Smooth muscle cell (in vitro differentiated cells): ENCODE data around the gene ZCRB1. TPM values are rescaled to one million over a fixed set of nuclear protein-coding genes. Genes with fewer than 3 reads are reported as not detected.

Source experiments
- DNase-seq: peaks from one replicate; lab custom pipeline; 2025; ENCODE audit not compliant: unreplicated experiment; lab: John Stamatoyannopoulos, UW
- H2AFZ ChIP-seq: fragments of 200-600 bp; sonication (generic); 2 replicates; pipeline ENCODE4 v1.6.0; 2016; ENCODE audit warnings: antibody characterized with exemption, low read depth, mild to moderate bottlenecking
- H3F3A ChIP-seq: fragments of 200-600 bp; sonication (generic); 2 replicates; pipeline ENCODE4 v1.6.0; 2017; ENCODE audit warnings: antibody characterized with exemption, low read depth
- H3K27ac ChIP-seq: fragments of 200-600 bp; sonication (generic); 2 replicates; pipeline ENCODE4 v1.5.1; 2016; ENCODE audit warnings: low read depth, mild to moderate bottlenecking
- H3K27me3 ChIP-seq: fragments of 200-600 bp; sonication (generic); 2 replicates; pipeline ENCODE4 v1.6.1; 2016; ENCODE audit warnings: low read depth, mild to moderate bottlenecking
- H3K36me3 ChIP-seq: fragments of 200-600 bp; sonication (generic); 2 replicates; pipeline ENCODE4 v1.5.1; 2016; ENCODE audit warnings: low read depth
- H3K4me1 ChIP-seq: fragments of 200-600 bp; sonication (generic); 2 replicates; pipeline ENCODE4 v1.5.1; 2016; ENCODE audit warnings: low read depth
- H3K4me2 ChIP-seq: fragments of 200-600 bp; sonication (generic); 2 replicates; pipeline ENCODE4 v1.6.0; 2016; ENCODE audit warnings: mild to moderate bottlenecking
- H3K4me3 ChIP-seq: fragments of 200-600 bp; sonication (generic); 2 replicates; pipeline ENCODE4 v1.5.1; 2016; ENCODE audit warnings: mild to moderate bottlenecking
- H3K79me2 ChIP-seq: fragments of 200-600 bp; sonication (generic); 2 replicates; pipeline ENCODE4 v1.6.0; 2016; ENCODE audit warnings: low read depth, mild to moderate bottlenecking
- H3K9ac ChIP-seq: fragments of 200-600 bp; sonication (generic); 2 replicates; pipeline ENCODE4 v1.6.0; 2016; ENCODE audit warnings: low read depth
- H3K9me3 ChIP-seq: fragments of 200-600 bp; sonication (generic); replicated peaks from 2 replicates; pipeline ENCODE4 v1.5.1; 2016; ENCODE audit warnings: low read depth
- H4K20me1 ChIP-seq: fragments of 200-600 bp; sonication (generic); 2 replicates; pipeline ENCODE4 v1.6.0; 2016; ENCODE audit warnings: low read depth
- WGBS: methylation state at CpG from one replicate; pipeline ENCODE4 v1.1.7; 2016; ENCODE audit warnings: low lambda C conversion rate; 5-methylcytosine and 5-hydroxymethylcytosine counted together
- polyA plus RNA-seq: library from polyadenylated mRNA; unstranded; fragments of >200 nt; fragmentation: Nextera tagmentation; extraction: Ambion mirVana; gene quantifications from 2 replicates; pipeline ENCODE4 v1.2.1, GENCODE V29; 2016
- total RNA-seq: library from RNA; depleted of rRNA; stranded (reverse); fragments of >200 nt; gene quantifications from 2 replicates; pipeline ENCODE4 v1.2.3, GENCODE V29; 2014
- TF ChIP-seq, protein P1 (sequence below): fragments of 200-600 bp; sonication (generic); IDR thresholded peaks from 2 replicates; pipeline ENCODE4 v1.5.1; 2017; ENCODE audit warnings: borderline replicate concordance, mild to moderate bottlenecking, antibody characterized with exemption; ENCODE audit not compliant: insufficient read depth, poor library complexity, severe bottlenecking

Gene ZCRB1
- total and polyA plus RNA-seq, 2 experiments from 2014 or later = 49.9 to 148 TPM

DNA sequence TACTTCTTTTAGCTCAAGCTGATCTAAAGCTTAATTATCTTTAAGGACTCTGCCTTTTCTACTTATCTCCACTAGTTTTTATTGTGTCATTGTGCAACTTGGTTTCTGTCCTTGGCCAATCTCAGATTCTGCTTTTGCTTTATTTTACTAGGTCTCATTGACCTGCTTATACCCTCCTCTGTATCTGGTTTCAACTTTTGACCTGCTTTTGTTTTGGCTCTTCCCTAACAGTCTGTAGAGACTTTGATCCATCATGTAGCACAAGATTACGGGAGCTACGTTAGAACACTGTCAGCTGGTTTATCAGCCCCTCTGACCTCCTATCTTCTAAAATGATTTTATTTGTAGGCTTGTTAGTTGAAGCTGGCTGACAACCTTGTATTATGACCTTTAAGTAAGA is 43.6 kb downstream of the ZCRB1 start:
- no peaks in the 10 kb centered on the region for H3K9me3 ChIP-seq
- no peak overlapping the region for H3K9ac ChIP-seq
- no peak overlapping the region for H2AFZ ChIP-seq
- H3K27me3 ChIP-seq = peaks cover 26% of the 10 kb centered on the region
- H3K4me3 ChIP-seq = no peak overlapping the region
- no peak overlapping the region for H3K27ac ChIP-seq
- no peak for DNase-seq
- no peak overlapping the region for H3K4me2 ChIP-seq
- WGBS = 25% methylated on average over 2 of the region's 2 CpGs
- no peaks in the 10 kb centered on the region for H3K79me2 ChIP-seq
- no peaks in the 10 kb centered on the region for H3F3A ChIP-seq
- no peaks in the 10 kb centered on the region for H4K20me1 ChIP-seq
- no peaks in the 10 kb centered on the region for H3K4me1 ChIP-seq
- H3K36me3 ChIP-seq = no peaks in the 10 kb centered on the region
- TF ChIP-seq, protein P1, sequence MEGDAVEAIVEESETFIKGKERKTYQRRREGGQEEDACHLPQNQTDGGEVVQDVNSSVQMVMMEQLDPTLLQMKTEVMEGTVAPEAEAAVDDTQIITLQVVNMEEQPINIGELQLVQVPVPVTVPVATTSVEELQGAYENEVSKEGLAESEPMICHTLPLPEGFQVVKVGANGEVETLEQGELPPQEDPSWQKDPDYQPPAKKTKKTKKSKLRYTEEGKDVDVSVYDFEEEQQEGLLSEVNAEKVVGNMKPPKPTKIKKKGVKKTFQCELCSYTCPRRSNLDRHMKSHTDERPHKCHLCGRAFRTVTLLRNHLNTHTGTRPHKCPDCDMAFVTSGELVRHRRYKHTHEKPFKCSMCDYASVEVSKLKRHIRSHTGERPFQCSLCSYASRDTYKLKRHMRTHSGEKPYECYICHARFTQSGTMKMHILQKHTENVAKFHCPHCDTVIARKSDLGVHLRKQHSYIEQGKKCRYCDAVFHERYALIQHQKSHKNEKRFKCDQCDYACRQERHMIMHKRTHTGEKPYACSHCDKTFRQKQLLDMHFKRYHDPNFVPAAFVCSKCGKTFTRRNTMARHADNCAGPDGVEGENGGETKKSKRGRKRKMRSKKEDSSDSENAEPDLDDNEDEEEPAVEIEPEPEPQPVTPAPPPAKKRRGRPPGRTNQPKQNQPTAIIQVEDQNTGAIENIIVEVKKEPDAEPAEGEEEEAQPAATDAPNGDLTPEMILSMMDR = no peak

DNA sequence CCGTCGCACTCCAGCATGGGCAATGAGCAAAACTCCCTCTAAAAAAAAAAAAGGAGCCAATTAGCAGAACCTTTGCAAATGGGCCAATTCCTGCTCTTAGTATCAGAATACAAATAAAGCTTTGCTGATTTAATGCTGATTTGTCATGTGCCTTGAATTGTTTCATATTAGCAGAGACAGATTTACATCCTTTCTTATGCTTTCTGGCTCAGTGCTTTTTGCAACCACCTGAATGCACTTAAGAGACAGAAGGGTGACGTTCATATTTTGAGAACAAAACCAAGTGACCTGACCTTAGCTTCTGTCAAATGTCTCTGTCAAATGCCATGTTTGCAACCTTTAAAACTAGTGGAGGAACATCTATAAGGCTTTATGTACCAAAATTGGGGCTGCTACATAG is 44.0 kb downstream of the ZCRB1 start:
- DNase-seq = no peak
- H3F3A ChIP-seq = no peaks in the 10 kb centered on the region
- H3K4me2 ChIP-seq = no peak overlapping the region
- no peaks in the 10 kb centered on the region for H4K20me1 ChIP-seq
- H3K27ac ChIP-seq = no peak overlapping the region
- WGBS = 80% methylated on average over 3 of the region's 3 CpGs
- TF ChIP-seq, protein P1 = no peak
- no peak overlapping the region for H3K4me3 ChIP-seq
- H3K4me1 ChIP-seq = no peaks in the 10 kb centered on the region
- no peak overlapping the region for H3K9ac ChIP-seq
- peaks cover 31% of the 10 kb centered on the region for H3K27me3 ChIP-seq
- no peaks in the 10 kb centered on the region for H3K9me3 ChIP-seq
- no peaks in the 10 kb centered on the region for H3K79me2 ChIP-seq
- no peaks in the 10 kb centered on the region for H3K36me3 ChIP-seq
- no peak overlapping the region for H2AFZ ChIP-seq

DNA sequence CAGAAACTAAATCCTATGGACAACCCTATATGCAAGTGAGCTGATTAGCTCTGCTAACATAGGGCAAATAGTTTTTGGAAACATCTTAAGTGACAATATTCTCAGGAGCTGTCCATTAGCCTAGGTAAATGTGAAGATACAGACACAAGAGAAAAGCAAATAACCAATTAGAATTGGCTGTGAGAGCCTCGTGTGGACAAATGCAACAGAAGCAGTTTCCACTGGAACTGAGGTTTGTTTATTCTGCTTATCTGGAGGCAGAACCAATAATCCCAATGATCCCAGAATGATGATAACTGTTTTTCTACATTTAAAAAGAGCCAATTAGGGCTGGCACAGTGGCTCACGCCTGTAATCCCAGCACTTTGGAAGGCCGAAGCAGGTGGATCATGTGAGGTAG is 44.6 kb downstream of the ZCRB1 start:
- Histone ChIP-seq H3F3A (no peaks in the 10 kb centered on the region), H3K36me3 (no peaks in the 10 kb centered on the region), H3K4me3 (no peak overlapping the region), H4K20me1 (no peaks in the 10 kb centered on the region), H3K9me3 (no peaks in the 10 kb centered on the region), H3K27ac (no peak overlapping the region), H3K4me2 (no peak overlapping the region), H3K27me3 (peaks cover 34% of the 10 kb centered on the region), H2AFZ (no peak overlapping the region), H3K9ac (no peak overlapping the region), H3K79me2 (no peaks in the 10 kb centered on the region), H3K4me1 (no peaks in the 10 kb centered on the region)
- 33% methylated on average over 3 of the region's 3 CpGs for WGBS
- no peak for DNase-seq
- TF ChIP-seq, protein P1 = no peak

DNA sequence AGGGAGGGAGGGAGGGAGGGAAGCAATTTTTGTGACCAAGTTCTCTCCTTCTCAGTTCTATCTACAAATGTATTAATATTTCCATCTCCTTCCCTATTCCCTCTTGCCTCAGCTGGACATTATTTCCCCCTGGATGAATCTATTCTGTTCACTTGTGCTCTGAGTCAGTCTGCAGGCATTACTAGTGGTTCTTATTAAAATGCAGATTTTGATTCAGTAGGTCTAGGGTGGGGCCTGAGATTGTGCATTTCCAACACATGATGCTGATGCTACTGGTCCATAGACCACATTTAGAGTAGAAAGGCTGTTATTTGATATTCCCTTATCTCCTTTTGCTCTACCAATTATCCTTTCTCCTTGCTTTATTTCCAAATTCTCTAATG is 47.8 kb downstream of the ZCRB1 start:
- H3F3A ChIP-seq = no peaks in the 10 kb centered on the region
- DNase-seq = no peak
- no peak overlapping the region for H3K4me3 ChIP-seq
- no peak overlapping the region for H3K27ac ChIP-seq
- H3K4me2 ChIP-seq = no peak overlapping the region
- H3K9me3 ChIP-seq = no peaks in the 10 kb centered on the region
- TF ChIP-seq, protein P1 = no peak
- H3K9ac ChIP-seq = no peak overlapping the region
- H3K4me1 ChIP-seq = no peaks in the 10 kb centered on the region
- H4K20me1 ChIP-seq = no peaks in the 10 kb centered on the region
- no peaks in the 10 kb centered on the region for H3K79me2 ChIP-seq
- H3K36me3 ChIP-seq = no peaks in the 10 kb centered on the region
- H2AFZ ChIP-seq = no peak overlapping the region
- peaks cover 25% of the 10 kb centered on the region for H3K27me3 ChIP-seq
